ENCODE data around the gene PRTN3. TPM values are rescaled to one million over a fixed set of nuclear protein-coding genes. Genes with fewer than 3 reads are reported as not detected.

The PRTN3 gene
- polyA plus RNA-seq, 4 donors: 0.50 to 1.6 (median 1.2) TPM

DNA sequence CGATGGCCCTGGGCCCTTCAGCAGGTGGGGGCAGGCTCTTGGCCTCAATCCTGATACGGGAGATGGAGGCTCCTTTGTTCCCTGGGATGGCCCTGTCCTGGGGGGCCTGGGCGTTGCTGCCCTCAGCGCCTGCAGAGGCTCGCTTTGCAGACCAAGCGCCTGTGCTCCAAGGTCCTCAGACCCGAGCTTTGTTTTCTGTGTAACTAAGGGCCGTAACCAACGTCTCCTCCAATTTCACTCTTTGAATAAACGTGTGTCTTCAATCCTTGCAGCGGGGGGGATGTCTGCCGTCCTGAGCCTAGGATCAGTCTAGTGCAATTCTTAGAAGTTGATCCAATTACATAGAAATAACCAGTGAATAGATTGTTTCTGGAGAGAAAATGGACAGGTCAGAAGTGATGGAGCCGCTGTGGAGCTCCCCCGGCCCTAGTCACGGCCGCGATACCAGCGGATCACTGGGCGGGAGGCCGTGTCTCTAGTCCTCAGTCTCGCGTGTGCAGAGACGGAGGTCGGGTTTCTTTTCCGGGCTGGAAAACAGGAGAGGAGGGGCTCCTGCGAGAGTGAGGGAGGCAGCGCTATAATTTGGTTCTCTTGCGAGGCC lies 38.2 kb upstream of the PRTN3 start:
- no peak for DNase-seq (ENCODE audit: low read depth in 4 of 4, low spot score in 3 of 4)

DNA sequence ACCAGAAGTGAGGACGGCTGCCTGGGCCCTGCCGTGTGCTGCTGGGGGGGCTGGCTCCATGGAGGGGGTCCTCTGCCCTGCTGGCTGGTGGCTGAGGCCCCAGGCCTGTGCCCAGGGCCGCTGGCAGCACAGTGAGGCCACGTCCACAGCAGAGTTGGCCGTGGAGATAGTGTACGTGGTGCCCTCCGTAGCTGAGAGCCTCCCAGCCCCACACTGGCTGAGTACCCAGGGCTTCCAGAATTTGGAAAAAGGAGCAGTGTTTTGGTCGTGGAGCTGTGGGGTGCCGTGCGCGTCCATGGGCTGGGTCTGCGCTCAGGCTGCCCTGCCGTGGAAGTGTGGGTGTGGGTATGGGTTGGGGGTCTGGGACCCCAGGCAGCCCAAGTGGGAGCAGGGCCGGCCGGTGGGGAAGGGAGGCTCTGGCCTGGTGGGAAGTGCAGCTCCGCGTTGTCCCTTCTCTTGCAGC lies 37.7 kb upstream of the PRTN3 start:
- DNase-seq (ENCODE audit: low read depth in 4 of 4, low spot score in 3 of 4): no peak

DNA sequence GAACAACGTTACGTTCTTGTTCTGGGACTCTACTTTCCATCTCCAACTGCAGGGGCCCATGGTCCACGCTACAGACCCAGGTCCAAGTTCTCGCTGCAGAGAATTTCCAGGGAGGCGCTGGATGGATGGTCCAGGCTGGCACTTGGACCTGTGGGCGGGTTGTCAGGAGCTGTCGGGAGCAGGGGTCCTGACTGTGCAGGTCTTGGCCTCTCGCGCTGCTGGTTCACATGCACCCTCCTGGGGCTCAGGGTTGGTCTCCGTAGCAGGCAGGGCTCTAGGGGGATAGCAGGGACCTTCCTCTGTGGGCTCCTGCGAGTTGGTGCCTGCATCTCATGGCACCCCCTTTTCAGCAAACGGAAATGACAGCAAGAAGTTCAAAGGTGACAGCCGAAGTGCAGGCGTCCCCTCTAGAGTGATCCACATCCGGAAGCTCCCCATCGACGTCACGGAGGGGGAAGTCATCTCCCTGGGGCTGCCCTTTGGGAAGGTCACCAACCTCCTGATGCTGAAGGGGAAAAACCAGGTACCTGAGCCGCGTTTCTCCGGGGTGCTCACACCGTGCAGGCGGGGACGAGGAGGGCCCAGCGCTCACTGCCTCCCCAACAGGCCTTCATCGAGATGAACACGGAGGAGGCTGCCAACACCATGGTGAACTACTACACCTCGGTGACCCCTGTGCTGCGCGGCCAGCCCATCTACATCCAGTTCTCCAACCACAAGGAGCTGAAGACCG lies 36.9 kb upstream of the PRTN3 start:
- no peak for DNase-seq (ENCODE audit: low read depth in 4 of 4, low spot score in 3 of 4)

DNA sequence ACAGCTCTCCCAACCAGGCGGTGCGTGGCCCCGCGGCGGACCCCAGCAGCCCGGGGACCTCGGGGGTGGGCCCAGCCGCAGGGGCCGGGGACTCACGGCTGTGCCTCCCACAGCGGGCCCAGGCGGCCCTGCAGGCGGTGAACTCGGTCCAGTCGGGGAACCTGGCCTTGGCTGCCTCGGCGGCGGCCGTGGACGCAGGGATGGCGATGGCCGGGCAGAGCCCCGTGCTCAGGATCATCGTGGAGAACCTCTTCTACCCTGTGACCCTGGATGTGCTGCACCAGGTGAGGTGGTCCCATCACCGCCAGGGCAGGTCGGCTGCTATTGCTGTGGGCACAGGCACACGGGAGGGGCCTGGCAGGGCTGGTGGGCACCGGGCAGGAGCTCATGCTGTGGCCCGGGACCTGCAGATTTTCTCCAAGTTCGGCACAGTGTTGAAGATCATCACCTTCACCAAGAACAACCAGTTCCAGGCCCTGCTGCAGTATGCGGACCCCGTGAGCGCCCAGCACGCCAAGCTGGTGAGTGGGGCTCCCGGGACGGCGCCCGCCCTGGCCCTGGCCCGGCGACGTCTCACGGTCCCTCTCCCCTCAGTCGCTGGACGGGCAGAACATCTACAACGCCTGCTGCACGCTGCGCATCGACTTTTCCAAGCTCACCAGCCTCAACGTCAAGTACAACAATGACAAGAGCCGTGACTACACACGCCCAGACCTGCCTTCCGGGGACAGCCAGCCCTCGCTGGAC lies 36.2 kb upstream of the PRTN3 start:
- DNase-seq (ENCODE audit: low read depth in 4 of 4, low spot score in 3 of 4): no peak

DNA sequence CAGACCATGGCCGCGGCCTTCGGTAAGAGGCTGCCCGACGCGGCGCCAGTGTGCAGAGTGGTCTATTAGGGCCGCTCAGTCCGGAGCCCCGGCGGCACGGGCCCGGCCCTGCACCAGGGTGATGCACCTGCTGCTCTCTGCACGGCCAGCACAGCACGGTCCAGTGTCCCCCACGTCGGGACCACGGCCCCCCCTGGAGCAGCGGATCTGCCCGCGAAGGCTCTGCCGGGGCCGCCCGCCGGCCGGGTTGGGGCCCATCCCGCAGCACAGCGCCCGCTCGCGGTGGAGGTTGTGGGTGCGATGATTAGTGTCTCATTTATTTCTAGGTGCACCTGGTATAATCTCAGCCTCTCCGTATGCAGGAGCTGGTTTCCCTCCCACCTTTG lies 35.6 kb upstream of the PRTN3 start:
- no peak for DNase-seq (ENCODE audit: low read depth in 4 of 4, low spot score in 3 of 4)

DNA sequence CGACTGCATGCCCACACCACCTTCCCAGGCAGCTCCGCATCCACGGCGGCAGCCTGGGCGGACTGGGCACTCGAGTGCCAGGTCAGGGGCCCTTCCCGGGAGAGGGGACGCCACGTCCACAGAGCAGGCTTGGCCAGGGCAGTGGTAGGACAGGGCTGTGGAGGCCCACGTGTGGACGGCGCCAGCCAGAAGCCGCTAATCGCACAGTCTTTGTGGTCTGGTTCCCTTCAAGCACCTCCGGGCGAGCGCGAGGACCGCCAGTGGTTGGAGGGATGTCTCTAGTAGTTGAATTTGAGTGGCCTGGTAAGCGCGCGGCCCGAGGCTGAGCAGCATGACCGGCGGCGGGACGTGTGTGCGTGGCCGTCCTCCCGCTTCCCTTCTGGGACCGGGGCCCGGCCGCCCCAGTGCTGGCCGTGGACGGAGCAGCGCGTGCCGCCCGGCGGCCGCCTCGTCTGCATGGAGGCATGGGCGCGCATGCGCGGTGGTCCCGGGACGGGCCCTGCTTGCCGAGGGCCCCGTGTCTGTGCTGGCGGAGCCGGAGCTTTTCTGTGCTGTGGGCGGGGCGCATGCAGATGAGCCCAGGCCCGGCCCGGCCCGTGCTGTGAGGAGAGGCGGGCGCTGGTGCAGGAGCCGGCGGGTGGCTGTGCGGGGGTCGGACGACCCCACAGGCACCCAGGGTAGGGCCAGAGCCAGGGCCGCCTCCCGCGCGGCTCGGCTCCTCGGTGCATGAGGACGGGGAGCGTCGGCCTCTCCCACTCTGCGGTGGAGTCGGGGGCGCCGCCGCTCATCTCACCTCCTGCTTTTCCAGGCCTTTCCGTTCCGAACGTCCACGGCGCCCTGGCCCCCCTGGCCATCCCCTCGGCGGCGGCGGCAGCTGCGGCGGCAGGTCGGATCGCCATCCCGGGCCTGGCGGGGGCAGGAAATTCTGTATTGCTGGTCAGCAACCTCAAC lies 34.9 kb upstream of the PRTN3 start:
- no peak for DNase-seq (ENCODE audit: low read depth in 4 of 4, low spot score in 3 of 4)

DNA sequence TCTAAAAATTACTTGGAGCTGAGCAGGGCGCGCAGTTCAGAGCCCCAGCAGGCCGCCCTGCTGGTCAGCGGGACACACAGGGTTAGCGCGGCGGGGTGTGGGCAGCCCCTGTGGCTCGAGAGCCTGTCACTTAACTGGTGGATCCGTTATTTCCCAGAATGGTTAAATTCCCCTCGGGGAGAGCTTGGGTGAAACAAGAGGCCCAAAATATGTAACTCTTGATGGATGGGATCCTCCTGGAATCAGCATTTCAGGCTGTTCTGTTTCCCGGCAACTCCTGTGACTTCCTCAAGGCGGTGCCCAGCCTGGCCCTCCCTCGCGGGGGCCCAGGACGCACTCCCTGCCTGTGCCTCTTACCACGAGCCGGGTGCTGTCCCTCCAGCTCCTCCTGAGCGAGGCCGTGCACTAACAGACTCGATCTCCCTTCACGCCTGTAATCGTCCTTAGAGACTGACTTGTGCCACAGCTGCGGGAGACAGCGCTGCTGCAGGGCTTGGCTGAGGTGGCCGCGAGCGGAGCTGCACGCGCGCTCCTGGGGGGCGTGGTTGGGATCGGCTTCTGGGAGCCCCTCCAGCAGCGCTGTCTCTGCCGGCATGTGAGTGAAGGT lies 33.9 kb upstream of the PRTN3 start:
- no peak for DNase-seq (ENCODE audit: low read depth in 4 of 4, low spot score in 3 of 4)

DNA sequence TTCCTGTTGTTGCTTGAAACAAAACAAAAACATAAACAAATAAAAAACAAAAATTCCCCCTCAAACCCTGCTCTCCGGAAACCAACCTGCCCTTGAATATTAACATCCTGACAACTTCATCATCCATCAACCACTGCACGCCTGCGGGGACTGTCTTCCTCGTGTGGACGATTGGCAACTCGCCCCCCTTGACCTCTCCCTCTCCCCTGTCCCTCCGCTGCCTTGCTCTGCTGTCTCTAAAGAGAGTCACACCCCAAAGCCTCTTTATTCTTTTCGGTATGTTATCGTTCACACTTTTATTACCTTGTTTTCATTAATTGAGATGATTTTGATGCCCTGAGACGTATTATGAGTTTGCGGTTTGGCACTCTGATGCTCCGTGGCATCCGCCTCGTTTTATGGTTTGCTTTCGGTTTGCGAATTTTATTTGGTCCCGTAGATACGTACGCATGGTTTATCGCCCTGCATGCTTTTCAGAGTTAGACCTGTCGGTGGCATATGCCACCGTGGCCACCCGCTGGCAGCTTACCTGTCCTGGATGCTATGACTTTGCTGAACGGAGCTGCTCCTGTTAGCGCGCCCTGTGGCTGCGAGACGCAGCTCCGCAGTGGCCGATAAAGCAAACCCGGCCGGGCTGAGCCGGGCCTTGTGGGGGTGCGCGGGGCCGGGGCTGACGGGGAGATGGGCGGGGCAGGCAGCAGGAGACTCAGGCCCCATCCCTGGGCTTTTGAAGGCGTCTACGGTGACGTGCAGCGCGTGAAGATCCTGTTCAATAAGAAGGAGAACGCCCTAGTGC lies 33.0 kb upstream of the PRTN3 start:
- DNase-seq (ENCODE audit: low read depth in 4 of 4, low spot score in 3 of 4): no peak

DNA sequence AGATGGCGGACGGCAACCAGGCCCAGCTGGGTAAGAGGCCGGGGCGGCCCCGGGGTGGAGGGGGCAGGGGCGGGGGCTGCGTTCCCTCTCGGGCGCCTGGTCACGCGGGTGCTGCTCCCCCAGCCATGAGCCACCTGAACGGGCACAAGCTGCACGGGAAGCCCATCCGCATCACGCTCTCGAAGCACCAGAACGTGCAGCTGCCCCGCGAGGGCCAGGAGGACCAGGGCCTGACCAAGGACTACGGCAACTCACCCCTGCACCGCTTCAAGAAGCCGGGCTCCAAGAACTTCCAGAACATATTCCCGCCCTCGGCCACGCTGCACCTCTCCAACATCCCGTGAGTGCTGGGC lies 32.4 kb upstream of the PRTN3 start:
- DNase-seq (ENCODE audit: low read depth in 4 of 4, low spot score in 3 of 4): no peak

DNA sequence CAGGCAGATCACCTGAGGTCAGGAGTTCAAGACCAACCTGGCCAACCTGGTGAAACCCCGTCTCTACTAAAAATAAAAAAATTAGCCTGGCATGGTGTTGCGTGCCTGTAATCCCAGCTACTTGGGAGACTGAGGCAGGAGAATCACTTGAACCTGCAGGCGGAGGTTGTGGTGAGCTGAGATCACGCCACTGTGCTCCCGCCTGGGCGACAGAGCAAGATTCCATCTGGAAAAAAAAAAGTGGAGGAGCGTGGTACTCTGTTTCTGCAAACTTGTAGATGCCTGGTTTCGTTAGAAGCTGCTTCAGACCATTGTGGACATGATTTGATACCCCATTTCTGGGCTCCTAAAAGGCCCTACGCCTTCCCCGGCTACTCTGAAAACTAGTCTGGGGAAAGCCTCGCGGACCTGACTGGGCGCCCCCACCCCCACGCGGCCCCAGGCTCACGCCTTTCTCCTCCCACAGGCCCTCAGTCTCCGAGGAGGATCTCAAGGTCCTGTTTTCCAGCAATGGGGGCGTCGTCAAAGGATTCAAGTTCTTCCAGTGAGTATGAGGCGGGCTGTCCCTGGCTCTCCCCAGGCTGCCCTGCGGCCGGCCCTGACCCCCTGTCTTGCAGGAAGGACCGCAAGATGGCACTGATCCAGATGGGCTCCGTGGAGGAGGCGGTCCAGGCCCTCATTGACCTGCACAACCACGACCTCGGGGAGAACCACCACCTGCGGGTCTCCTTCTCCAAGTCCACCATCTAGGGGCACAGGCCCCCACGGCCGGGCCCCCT lies 30.5 kb upstream of the PRTN3 start:
- DNase-seq (ENCODE audit: low read depth in 4 of 4, low spot score in 3 of 4): no peak

DNA sequence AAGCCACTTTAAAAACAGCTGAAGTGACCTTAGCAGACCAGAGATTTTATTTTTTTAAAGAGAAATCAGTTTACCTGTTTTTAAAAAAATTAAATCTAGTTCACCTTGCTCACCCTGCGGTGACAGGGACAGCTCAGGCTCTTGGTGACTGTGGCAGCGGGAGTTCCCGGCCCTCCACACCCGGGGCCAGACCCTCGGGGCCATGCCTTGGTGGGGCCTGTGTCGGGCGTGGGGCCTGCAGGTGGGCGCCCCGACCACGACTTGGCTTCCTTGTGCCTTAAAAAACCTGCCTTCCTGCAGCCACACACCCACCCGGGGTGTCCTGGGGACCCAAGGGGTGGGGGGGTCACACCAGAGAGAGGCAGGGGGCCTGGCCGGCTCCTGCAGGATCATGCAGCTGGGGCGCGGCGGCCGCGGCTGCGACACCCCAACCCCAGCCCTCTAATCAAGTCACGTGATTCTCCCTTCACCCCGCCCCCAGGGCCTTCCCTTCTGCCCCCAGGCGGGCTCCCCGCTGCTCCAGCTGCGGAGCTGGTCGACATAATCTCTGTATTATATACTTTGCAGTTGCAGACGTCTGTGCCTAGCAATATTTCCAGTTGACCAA lies 29.8 kb upstream of the PRTN3 start:
- DNase-seq (ENCODE audit: low read depth in 4 of 4, low spot score in 3 of 4): no peak

DNA sequence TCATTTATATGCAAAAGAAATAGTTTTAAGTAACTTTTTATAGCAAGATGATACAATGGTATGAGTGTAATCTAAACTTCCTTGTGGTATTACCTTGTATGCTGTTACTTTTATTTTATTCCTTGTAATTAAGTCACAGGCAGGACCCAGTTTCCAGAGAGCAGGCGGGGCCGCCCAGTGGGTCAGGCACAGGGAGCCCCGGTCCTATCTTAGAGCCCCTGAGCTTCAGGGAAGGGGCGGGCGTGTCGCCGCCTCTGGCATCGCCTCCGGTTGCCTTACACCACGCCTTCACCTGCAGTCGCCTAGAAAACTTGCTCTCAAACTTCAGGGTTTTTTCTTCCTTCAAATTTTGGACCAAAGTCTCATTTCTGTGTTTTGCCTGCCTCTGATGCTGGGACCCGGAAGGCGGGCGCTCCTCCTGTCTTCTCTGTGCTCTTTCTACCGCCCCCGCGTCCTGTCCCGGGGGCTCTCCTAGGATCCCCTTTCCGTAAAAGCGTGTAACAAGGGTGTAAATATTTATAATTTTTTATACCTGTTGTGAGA lies 29.2 kb upstream of the PRTN3 start:
- DNase-seq (ENCODE audit: low read depth in 4 of 4, low spot score in 3 of 4): no peak

DNA sequence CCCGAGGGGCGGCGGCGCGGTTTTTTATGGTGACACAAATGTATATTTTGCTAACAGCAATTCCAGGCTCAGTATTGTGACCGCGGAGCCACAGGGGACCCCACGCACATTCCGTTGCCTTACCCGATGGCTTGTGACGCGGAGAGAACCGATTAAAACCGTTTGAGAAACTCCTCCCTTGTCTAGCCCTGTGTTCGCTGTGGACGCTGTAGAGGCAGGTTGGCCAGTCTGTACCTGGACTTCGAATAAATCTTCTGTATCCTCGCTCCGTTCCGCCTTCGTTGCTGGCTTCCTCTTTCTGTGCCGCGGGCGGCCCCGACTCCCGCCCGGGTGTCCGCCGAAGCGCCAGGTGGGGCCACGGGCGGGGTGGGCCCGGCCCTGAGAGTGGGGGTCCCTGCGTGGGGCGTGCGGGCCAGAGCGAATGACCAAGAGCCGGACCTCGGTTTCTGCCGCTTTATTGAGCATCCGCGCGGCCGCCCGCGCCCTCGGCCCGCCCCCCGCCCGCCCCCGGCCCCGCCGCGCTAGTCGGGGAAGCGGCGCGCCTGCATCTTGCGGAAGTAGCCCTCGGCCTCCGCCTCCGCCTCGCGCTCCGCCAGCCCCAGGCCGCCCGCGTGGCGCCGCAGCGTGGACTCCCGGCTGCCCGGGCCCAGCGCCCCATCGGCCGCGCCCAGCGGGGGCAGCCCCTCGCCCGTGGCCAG lies 28.6 kb upstream of the PRTN3 start:
- no peak for DNase-seq (ENCODE audit: low read depth in 4 of 4, low spot score in 3 of 4)

DNA sequence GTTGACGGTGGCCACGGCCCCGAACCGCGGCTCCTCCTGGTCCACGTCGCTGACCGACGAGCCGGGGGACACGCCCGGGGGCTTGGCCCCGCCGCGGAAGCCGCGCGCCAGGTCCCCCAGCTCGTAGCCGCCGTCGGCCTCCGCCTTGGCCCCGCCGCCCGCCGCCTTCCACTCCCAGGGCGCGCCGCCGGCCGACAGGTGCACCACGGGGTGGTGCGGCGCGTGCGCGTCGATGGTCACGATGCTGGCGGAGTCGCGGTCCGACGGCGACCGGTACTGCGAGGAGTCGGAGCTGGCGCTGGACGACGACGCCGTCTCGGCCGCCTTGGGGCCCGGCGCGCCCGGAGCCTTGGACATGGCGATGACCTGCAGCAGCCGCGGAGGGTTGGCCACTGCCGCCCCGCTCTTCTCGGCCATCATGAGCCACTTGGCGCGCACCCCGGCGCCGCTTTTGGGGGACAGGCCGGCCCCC lies 28.0 kb upstream of the PRTN3 start:
- no peak for DNase-seq (ENCODE audit: low read depth in 4 of 4, low spot score in 3 of 4)

DNA sequence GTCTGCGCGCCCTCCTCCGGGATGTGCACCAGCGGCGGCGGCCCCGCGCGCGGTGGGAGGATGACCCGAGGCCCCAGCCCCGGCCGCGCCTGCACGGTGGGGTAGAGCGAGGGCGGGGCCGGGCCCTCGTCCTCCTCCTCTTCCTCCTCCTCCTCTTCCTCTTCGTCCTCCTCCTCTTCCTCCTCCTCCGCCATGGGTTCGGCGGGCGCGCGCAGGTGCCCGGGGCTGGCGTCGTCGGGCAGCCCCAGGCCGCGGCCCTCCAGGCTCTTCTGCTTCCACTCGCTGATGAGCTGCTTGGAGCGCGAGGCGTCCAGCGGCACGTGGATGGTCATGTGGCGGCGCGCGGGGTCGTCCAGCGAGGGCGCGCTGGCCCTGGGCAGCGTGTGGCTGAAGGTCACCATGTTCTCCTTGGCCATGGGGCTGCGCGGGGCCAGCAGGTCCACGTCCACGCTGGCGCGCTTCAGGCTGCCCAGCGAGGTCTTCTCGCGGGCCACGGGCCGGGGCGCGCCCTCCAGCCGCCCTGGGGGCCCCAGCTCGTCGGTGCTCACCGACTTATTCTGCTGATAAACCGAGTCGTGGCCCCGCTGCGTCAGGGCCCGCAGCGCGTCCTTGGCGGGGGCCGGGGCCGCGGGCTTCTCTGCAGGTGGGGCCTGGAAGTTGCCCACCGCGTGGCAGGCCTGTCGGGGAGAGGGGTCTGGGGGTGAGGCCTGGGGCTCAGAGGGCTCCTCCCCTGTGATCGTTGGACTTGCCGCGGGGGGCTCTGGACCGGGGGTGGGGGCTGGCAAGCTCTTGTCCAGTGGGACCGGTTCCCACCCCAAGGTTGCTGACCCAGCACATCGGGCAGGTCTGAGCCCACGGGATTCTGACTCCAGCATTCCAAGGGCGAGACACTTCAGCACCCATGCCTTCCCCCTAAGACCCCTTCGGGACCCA lies 27.3 kb upstream of the PRTN3 start:
- DNase-seq (ENCODE audit: low read depth in 4 of 4, low spot score in 3 of 4): no peak
